H9 (cell line): Measurements from ENCODE around the gene PALD1. TPM values are rescaled to one million over a fixed set of nuclear protein-coding genes. Genes with fewer than 3 reads are reported as not detected.
A peak's percentile ranks its signal among the peaks of the same experiment; 100 is the strongest.

Source experiments
- DNase-seq: peaks from one replicate; pipeline ENCODE4 v3.0.0-alpha.2; 2017
- H2AFZ ChIP-seq: one replicate; pipeline ENCODE4 v1.6.1; 2013; ENCODE audit warnings: mild to moderate bottlenecking, low read length, control low read depth, moderate library complexity
- H2AK5ac ChIP-seq: 2 replicates; pipeline ENCODE4 v1.6.1; 2013; ENCODE audit warnings: low read length, control low read depth, mixed read lengths; ENCODE audit not compliant: insufficient read length
- H2BK120ac ChIP-seq: one replicate; pipeline ENCODE4 v1.6.1; 2013; ENCODE audit warnings: low read depth, mild to moderate bottlenecking, low read length, control low read depth, inconsistent platforms; ENCODE audit not compliant: poor library complexity, severe bottlenecking
- H2BK12ac ChIP-seq: 2 replicates; pipeline ENCODE4 v1.6.1; 2013; ENCODE audit warnings: low read length, control low read depth, mixed read lengths, low read depth; ENCODE audit not compliant: insufficient read length
- H2BK15ac ChIP-seq: 2 replicates; pipeline ENCODE4 v1.6.1; 2013; ENCODE audit warnings: low read depth, low read length, control low read depth
- H2BK20ac ChIP-seq: one replicate; pipeline ENCODE4 v1.6.1; 2013; ENCODE audit warnings: low read depth, mild to moderate bottlenecking, low read length, control low read depth, inconsistent platforms; ENCODE audit not compliant: poor library complexity, severe bottlenecking
- H2BK5ac ChIP-seq: 2 replicates; pipeline ENCODE4 v1.6.1; 2013; ENCODE audit warnings: low read length, control low read depth, mixed read lengths; ENCODE audit not compliant: insufficient read length
- H3K14ac ChIP-seq: 2 replicates; pipeline ENCODE4 v1.6.1; 2013; ENCODE audit warnings: low read length, control low read depth; ENCODE audit not compliant: insufficient read depth
- H3K18ac ChIP-seq: 2 replicates; pipeline ENCODE4 v1.6.1; 2013; ENCODE audit warnings: low read depth, mild to moderate bottlenecking, mixed read lengths, low read length, control low read depth; ENCODE audit not compliant: insufficient read length
- H3K23ac ChIP-seq: 2 replicates; pipeline ENCODE4 v1.6.1; 2013; ENCODE audit warnings: low read length, control low read depth, mixed read lengths, low read depth; ENCODE audit not compliant: insufficient read length
- H3K23me2 ChIP-seq: 2 replicates; pipeline ENCODE4 v1.6.1; 2013; ENCODE audit warnings: low read depth, mild to moderate bottlenecking, mixed read lengths, low read length, control low read depth; ENCODE audit not compliant: insufficient read length, poor library complexity, severe bottlenecking
- H3K27ac ChIP-seq: 2 replicates; pipeline ENCODE4 v1.5.1; 2013; ENCODE audit warnings: low read length, control low read depth, mixed read lengths, low read depth; ENCODE audit not compliant: insufficient read length
- H3K27me3 ChIP-seq: 2 replicates; pipeline ENCODE4 v1.6.1; 2013; ENCODE audit warnings: low read length, control low read depth, inconsistent platforms; ENCODE audit not compliant: insufficient read depth
- H3K4ac ChIP-seq: 2 replicates; pipeline ENCODE4 v1.6.1; 2013; ENCODE audit warnings: low read depth, mild to moderate bottlenecking, control low read depth, inconsistent platforms, low read length, moderate library complexity
- H3K4me1 ChIP-seq: 2 replicates; pipeline ENCODE4 v1.6.1; 2013; ENCODE audit warnings: low read length, control low read depth, inconsistent platforms; ENCODE audit not compliant: insufficient read depth
- H3K4me2 ChIP-seq: 2 replicates; pipeline ENCODE4 v1.6.1; 2013; ENCODE audit warnings: low read length, control low read depth, mixed read lengths; ENCODE audit not compliant: insufficient read length, insufficient read depth
- H3K56ac ChIP-seq: 2 replicates; pipeline ENCODE4 v1.6.1; 2013; ENCODE audit warnings: low read depth, mild to moderate bottlenecking, mixed read lengths, low read length, control low read depth; ENCODE audit not compliant: insufficient read length
- H3K79me1 ChIP-seq: 2 replicates; pipeline ENCODE4 v1.6.1; 2013; ENCODE audit warnings: low read depth, mild to moderate bottlenecking, moderate library complexity, low read length, control low read depth, inconsistent platforms; ENCODE audit not compliant: insufficient read depth, poor library complexity, severe bottlenecking
- H3K79me2 ChIP-seq: 2 replicates; pipeline ENCODE4 v1.6.1; 2013; ENCODE audit warnings: low read length, control low read depth, inconsistent platforms; ENCODE audit not compliant: insufficient read depth
- H3K9ac ChIP-seq: 2 replicates; pipeline ENCODE4 v1.6.1; 2013; ENCODE audit warnings: low read length, control low read depth, mixed read lengths; ENCODE audit not compliant: insufficient read length; ENCODE audit errors: extremely low read depth
- H3K9me3 ChIP-seq: one replicate; pipeline ENCODE4 v1.6.1; 2013; ENCODE audit warnings: low read depth, low read length, inconsistent platforms; ENCODE audit not compliant: control insufficient read depth
- H3T11ph ChIP-seq: one replicate; pipeline ENCODE4 v1.6.1; 2013; ENCODE audit warnings: mild to moderate bottlenecking, low read length, control low read depth, inconsistent platforms
- H4K20me1 ChIP-seq: one replicate; pipeline ENCODE4 v1.6.1; 2013; ENCODE audit not compliant: control insufficient read depth, insufficient read length, insufficient read depth
- H4K5ac ChIP-seq: 2 replicates; pipeline ENCODE4 v1.6.1; 2013; ENCODE audit warnings: low read depth, mild to moderate bottlenecking, mixed read lengths, low read length, control low read depth; ENCODE audit not compliant: insufficient read length
- H4K8ac ChIP-seq: replicated peaks from 2 replicates; pipeline ENCODE4 v1.6.1; 2013; ENCODE audit warnings: low read length, control low read depth, mixed read lengths, low read depth; ENCODE audit not compliant: insufficient read length
- H4K91ac ChIP-seq: 2 replicates; pipeline ENCODE4 v1.6.1; 2013; ENCODE audit warnings: low read depth, mild to moderate bottlenecking, moderate library complexity, mixed read lengths, low read length, control low read depth; ENCODE audit not compliant: insufficient read length
- H3K27ac Mint-ChIP-seq, 3 experiments: 2 replicates in 2 of 3; 3 replicates in 1 of 3; pipeline ENCODE4 v1.8.0; 2020 to 2021; ENCODE audit warnings: mixed read lengths in 3 of 3, mild to moderate bottlenecking in 1 of 3, moderate library complexity in 1 of 3
- H3K27me3 Mint-ChIP-seq: 2 replicates; pipeline ENCODE4 v1.8.0; 2021; ENCODE audit warnings: low read depth, mild to moderate bottlenecking, moderate library complexity, mixed read lengths
- H3K36me3 Mint-ChIP-seq, 3 experiments: 2 replicates in 2 of 3; 3 replicates in 1 of 3; pipeline ENCODE4 v1.8.0; 2020 to 2021; ENCODE audit warnings: low read depth in 3 of 3, mixed read lengths in 3 of 3; ENCODE audit not compliant: insufficient read depth in 1 of 3
- H3K4me1 Mint-ChIP-seq, 2 experiments: 2 replicates each; pipeline ENCODE4 v1.8.0; 2020; ENCODE audit warnings: mixed read lengths in 2 of 2
- H3K4me3 Mint-ChIP-seq, 2 experiments: 2 replicates in 1 of 2; 3 replicates in 1 of 2; pipeline ENCODE4 v1.8.0; 2020 to 2021; ENCODE audit warnings: mild to moderate bottlenecking in 2 of 2, mixed read lengths in 2 of 2, moderate library complexity in 1 of 2
- H3K9me3 Mint-ChIP-seq, 2 experiments: 2 replicates in 1 of 2; 3 replicates in 1 of 2; pipeline ENCODE4 v1.8.0; 2020; ENCODE audit warnings: mild to moderate bottlenecking in 2 of 2, mixed read lengths in 2 of 2, moderate library complexity in 1 of 2
- CTCF ChIP-seq: fragments of 200-600 bp; sonication (generic); conservative IDR thresholded peaks from 3 replicates; pipeline ENCODE4 v1.8.0; 2021; ENCODE audit warnings: antibody characterized with exemption, mild to moderate bottlenecking
- WGBS: extraction: QIAGEN DNeasy Blood & Tissue Kit; methylation state at CpG from one replicate; pipeline ENCODE4 v1.1.7; 2013; ENCODE audit warnings: missing lambda C conversion rate, low lambda C conversion rate, mixed read lengths; ENCODE audit not compliant: insufficient read length; ENCODE audit errors: extremely low coverage; 5-methylcytosine and 5-hydroxymethylcytosine counted together
- total RNA-seq: library from RNA; stranded (reverse); gene quantifications from 2 replicates; pipeline ENCODE4 v1.2.1, GENCODE V29; 2021

Gene PALD1
- total RNA-seq, 1 experiment from 2014 or later: 21.1 TPM

- H3K9ac ChIP-seq: no peak overlapping the region
- peaks cover 4% of the 10 kb centered on the region; the same call in 1 of the 2 replicates for H3K4me1 ChIP-seq
- H3K23me2 ChIP-seq: no peaks in the 10 kb centered on the region
- no peak for DNase-seq
- no peak overlapping the region for H3K14ac ChIP-seq
- H2BK5ac ChIP-seq: no peak overlapping the region
- no peak overlapping the region for H4K5ac ChIP-seq
- peaks cover 2% of the 10 kb centered on the region; the same call in 1 of the 2 replicates for H3K79me2 ChIP-seq
- no peak overlapping the region for H3K23ac ChIP-seq
- no peaks in the 10 kb centered on the region for H3K9me3 ChIP-seq
- WGBS: no CpG with 5 or more reads among the region's 5 CpGs
- Mint-ChIP-seq H3K27me3 (no peaks in the 10 kb centered on the region), H3K36me3 (no peaks in the 10 kb centered on the region), H3K4me3 (no peak overlapping the region; a peak in 1 of 5 replicates), H3K27ac (peak overlapping the region; percentile 44 to 52 (median 51); a peak in 4 of 7 replicates), H3K9me3 (no peaks in the 10 kb centered on the region; a peak in 1 of 5 replicates), H3K4me1 (peaks cover 50 to 57% of the 10 kb centered on the region in 2 experiments)
- H3K27me3 ChIP-seq: no peaks in the 10 kb centered on the region
- H2BK20ac ChIP-seq: no peak overlapping the region
- no peak overlapping the region for H2BK15ac ChIP-seq
- TF ChIP-seq CTCF: no peak
- H3K56ac ChIP-seq: no peak overlapping the region
- H3K4ac ChIP-seq: no peak overlapping the region
- H3K4me2 ChIP-seq: no peak overlapping the region
- H2BK120ac ChIP-seq: no peak overlapping the region
- no peak overlapping the region for H3T11ph ChIP-seq
- H3K18ac ChIP-seq: no peak overlapping the region
- H4K91ac ChIP-seq: no peak overlapping the region
- H3K27ac ChIP-seq: no peak overlapping the region
- H4K8ac ChIP-seq: no peak overlapping the region
- H3K79me1 ChIP-seq: no peaks in the 10 kb centered on the region
- H2AK5ac ChIP-seq: no peak overlapping the region
- H2BK12ac ChIP-seq: no peak overlapping the region
- no peak overlapping the region for H2AFZ ChIP-seq
- no peaks in the 10 kb centered on the region for H4K20me1 ChIP-seq
Measured at GRCh38 chr10:70512149-70512639, 33.6 kb downstream of the PALD1 start.
